GM18873 (cell line): ENCODE results near the gene FILIP1L.
A peak's percentile ranks its signal among the peaks of the same experiment; 100 is the strongest.
"Not testable (repeated sequence)": the region's sequence is repeated elsewhere in the genome, so short reads cannot be mapped to it uniquely, and the experiment has no call there.

Source experiments
- ATAC-seq: cut with Tn5 transposase; IDR thresholded peaks from one replicate; pipeline ENCODE4 v1.9.1; 2021; ENCODE audit warnings: mild to moderate bottlenecking, moderate library complexity, moderate number of reproducible peaks; ENCODE audit not compliant: unreplicated experiment, low FRiP score

FILIP1L gene

DNA sequence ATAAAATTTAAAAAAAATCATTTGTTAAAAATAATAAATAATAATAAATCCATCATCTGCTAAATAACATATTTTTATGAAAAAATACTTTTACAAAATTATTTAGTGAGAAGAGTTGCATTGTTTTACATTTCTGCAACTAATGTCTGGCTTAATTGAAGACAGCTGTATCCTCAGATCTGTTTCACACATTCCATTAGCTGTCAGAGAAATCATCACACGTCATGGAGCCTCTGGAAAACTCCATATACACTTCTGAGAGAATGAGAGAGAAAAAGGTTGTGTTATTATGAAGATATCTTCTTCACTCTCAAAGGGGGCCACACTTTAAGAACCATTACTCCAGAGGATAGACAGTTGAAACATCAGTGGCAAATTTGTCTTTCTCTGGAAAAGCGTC, 255.8 kb downstream of the FILIP1L start:
- ATAC-seq: no peak

DNA sequence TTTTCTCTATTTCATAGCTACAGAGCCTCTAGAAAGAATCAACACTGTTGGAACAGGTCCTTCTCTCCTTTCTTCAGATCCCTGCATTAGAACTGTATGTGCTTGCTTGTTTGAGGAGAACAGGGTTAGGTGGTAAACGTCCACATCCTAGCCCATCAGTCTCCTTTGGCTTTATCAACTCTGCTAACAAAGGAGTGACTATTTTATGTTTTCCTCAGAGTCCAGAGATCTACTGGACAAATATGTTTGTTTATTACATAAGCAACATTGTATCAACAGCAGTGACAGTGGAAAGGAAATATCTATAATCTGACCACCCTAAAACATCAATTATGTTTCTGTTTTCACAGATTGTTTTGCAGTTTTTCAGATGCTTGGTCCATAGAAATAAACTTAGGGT, 257.0 kb downstream of the FILIP1L start:
- no peak for ATAC-seq

DNA sequence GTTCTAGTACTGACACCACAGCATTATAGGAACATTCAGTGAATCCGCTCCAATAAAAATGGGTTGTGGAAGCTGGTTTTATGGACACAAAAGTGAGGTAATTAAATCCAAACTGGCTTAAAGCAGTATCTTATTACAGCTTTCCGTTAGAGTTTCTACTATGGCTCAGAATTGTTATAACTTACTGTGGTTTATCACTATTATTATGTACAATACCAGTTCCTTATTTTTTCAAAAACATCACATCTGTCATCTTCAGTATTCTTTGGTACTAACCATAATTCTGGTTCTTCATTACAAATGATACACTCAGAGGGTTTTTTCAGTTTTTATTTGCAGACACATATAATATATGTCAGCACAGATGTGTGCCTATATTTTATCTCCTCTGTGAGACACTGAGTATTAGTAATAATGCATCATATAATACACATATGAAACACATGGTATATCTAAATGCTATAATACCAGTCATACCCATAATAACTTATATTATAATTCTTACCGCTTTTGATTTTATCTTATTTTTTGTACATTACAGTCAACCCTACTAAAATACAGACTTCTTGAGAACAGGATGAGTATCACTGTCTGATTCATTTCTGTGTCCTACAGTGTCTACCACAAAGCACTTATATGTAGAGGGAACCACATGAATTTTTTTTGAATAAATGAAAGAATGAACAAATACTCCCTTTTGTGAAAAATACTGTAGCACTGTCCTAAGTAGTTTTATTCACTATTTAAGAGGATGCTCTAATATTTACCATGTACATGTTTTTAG, 257.7 kb downstream of the FILIP1L start:
- no peak for ATAC-seq

DNA sequence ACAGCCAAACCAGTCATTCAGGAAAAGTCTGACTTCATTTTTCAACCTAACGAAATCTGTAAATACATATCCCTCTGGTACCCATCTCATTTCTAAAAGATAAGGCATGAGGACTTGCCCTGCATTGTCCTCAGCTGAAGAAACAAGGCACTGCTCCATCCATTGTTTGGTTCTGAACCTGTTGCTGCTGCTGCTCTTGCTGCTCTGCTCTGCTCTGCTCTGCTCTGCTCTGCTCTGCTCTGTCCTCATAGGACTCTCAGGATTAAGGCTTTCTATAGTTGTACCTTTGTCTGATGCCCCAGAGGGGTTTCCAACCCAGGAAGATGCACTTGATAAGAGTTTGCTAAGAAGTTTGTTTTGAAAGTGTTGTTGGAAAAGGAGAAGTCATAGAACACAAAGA, 258.4 kb downstream of the FILIP1L start:
- no peak for ATAC-seq

DNA sequence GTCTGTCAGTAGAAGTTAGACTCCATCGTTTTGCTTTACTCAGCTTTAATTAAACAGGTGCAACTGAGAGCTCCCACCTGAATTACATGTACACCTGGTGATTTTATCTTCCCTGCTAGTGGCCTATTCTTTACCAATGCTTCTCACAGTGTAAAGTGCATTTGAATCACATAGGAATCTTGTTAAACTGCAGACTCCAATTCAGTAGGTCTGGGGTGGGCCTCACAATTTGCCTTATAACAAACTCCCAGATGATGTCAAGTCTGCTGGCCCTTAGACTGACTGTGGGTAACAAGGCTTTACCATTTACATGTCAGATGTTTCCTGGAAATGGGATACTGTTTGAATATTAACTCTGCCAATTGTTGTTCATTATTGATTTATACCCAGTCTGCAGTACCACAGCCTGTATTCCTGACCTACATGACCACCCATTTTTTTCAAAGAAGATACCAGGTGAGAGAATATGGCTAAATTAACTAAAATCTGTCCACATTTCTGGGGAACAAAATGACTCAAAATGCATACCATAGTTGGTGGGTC, 259.5 kb downstream of the FILIP1L start:
- ATAC-seq: no peak

DNA sequence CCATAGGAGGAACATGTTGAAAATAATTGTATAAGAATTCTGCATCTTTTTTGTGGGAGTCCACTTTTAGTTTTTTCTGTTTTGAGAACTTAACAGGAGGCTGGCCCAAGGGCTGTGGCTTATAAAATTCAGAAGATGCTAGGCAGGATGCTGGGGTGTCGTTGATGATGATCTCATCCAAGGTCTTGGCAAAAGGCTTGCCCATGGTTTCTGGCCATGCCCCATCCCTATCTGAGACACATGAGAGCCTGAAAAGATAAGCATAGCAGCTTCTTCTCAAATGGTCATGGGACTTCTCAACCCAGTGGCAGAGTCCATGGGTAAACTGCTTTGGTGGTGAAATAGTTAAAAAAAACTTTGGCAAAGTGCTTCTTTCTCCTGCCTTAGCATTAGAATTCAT, 261.4 kb downstream of the FILIP1L start:
- no peak for ATAC-seq

DNA sequence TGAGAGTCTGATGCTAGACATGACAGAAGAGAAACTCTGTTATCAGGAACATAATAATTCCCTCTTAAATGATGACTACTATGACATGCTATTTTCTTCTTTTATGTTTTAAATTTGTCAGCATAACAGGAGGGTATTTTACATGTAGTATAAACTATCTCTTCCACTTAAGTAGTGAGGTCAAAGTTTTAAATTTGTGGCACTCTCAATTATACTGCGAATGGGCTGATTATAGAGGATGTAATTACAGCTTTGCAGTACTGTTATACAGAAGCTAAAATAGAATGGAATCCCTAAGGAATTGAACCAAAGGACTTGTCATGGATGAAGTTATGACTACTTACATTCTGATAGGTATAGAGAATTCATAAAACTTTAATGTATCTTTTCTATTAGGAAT, 262.3 kb downstream of the FILIP1L start:
- ATAC-seq: no peak

DNA sequence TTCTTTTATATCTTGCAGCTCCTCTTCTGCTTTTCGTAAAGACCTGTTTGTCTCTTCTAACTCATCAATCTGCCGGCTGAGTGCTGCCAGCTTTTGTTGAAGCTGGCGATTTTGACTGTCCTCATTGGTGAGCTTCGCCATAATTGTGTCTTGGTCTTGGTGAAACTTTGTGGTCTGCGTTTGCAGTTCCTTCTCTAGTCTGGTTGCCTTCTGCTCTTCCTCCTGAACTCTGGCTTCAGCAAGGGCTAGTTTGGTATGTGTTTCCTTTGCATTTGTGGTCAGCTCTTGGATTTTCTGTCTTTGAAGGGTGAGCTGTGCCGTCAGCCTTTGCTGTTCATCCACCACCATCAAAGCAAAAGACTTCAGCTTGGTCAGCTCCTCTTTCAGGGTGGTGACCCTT, 263.7 kb downstream of the FILIP1L start:
- no peak for ATAC-seq

DNA sequence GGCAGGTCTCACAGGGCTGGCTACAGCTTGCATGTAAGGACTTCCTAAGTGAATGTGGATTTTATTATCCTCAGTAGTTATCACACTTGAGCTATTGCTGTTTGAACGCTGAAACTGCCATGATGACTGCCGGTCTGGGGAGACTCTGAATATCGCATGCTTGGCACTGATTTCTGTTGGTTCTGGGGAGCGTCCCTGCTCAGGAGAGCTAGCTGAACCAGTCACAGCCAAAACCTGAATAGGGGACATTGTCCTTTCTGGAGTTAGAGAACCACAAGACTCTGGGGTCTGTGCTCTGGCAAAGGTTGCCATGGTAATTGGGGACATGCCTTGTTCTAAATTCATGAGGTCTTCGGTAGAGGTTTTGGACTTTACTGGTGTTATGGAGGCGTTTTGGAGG, 265.9 kb downstream of the FILIP1L start:
- ATAC-seq: no peak

DNA sequence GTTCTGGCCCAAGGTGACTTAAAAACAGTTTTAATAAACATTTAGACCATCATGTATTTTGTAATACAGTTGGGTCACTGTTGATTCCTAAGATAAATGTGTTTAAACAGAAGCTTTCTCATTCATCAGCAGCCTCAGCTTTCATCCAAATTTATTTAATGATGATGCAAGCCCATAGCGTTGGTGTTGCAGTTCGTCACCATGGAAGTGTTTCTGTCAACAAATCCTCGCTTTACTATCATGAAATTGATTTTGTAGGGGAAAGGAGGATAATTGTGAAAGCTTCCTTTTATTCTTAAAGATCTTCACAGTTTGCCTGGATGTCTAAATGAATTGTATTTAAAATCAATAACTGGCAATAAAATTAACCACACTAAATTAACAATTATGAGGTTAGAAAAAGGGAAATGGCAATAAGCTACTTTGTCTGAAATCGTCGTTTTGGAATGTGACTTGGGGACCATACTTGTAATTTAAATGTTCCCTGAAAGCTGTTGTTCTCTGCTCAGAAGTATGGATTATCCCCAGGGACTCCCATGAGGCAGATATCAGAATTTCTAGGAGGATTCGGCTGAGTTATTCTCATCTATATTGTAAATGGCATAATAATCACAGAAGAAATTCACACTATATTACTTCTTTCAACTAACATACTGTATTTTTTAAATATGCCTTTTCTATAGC, 267.7 kb downstream of the FILIP1L start:
- ATAC-seq: no peak

DNA sequence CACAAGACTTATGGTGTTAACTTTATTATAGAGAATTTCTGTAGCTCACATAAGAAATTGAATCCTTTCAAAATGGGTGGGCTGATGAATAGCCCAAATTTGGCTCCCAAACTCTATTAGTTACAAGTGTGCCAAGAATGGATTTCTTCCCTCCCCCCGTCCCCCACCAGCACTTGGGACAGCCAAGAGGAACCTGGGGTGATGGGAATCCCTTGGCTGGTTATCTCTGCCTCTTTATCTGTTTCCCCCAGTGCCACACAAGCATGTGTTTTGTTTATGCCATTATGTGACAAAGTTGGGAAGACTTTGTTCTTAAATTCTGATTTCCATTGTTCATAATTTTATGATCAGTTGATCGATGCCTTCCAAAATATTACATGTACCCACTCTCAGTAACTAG, 268.3 kb downstream of the FILIP1L start:
- no peak for ATAC-seq

DNA sequence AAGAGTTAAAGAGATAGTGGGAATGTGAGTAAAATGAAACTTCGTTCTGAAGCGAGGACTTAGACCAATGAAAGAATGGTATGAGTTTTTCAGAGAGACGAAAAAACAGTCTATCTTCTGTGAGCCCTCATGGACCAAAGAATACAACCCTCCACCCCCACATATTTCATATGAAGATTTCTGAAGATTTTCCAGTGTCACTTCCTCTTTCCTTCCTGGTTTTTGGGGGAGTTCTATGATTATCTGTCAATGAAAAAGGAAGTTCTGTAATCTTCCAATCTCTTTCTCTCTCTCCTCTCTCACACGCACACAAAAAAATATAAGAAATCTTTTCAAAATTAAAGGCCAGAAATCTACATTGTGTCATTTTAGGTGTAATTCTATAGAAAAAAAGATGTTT, 269.0 kb downstream of the FILIP1L start:
- no peak for ATAC-seq

DNA sequence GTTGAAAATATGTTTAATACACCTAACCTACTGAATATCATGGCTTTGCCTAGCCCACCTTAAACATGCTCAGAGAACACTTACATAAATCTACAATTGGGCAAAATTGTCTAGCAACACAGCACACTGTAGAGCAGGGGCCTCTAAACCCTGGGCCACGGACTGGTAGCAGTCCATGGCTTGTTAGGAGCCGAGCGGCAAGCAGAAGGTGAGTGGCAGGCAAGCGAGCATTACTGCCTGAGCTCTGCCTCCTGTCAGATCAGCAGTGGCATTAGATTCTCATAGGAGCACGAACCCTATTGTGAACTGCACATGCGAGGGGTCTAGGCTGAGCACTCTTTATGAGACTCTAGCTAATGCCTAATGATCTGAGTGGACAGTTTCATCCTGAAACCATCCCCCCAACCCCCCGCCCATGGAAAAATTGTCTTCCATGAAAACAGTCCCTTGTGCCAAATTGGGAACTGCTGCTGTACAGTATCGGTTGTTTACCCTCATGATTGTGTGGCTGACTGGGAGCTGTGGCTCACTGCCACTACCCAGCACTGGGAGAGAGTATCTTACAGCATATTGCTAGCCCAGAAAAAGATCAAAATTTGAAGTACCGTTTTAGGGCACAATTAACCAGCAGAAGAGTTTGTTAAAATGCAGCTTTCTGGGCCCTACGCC, 270.6 kb downstream of the FILIP1L start:
- ATAC-seq: peak; percentile 14

DNA sequence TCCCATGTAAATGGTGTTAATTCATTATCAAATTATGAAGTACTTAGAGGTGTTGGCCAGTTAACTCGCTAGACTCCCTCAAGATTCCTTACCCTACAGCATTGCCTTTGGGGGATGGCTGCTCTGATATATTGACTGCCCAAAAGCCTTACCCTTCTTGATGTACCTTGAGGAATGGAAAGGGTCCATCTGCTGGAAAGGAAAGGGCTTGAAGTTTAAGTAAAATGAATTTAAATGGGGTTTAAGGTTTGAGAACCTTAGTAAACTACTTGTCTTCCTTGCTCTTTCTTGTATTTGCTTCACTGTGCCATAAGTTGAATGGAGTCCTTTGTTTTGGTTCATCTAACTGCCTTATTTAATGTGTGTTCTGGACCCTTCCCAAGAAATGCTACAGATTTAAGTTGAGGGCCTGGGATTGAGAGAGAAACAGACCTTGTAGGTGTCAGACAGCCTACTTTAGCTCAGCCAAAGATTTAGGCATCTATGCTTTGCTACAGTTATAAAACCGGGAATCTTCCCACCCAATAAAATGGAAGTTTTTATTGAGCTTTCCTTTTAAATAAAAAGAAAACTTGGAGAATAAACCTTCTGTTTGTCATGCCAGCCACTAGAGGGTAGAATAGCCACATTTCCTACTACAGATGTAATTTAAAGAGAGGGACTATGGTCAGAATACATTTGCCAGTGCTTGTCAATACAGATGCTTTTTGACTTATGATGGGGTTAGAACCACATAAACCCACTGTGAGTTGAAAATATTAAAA, 271.3 kb downstream of the FILIP1L start:
- ATAC-seq: peak; percentile 71

DNA sequence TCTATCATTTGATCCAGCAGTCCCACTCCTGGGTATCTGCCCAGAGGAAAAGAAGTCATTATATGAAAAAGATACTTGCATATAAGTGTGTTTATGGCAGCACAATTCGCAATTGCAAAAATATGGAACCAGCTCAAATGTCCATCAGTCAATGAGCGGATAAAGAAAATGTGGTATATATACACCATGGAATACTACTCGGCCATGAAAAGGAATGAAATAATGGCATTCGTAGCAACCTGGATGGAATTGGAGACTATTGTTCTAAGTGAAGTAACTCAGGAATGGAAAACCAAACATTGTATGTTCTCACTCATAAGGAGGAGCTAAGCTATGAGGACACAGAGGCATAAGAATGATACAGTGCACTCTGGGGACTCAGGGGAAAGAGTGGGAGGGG, 272.4 kb downstream of the FILIP1L start:
- not testable (repeated sequence) for ATAC-seq

DNA sequence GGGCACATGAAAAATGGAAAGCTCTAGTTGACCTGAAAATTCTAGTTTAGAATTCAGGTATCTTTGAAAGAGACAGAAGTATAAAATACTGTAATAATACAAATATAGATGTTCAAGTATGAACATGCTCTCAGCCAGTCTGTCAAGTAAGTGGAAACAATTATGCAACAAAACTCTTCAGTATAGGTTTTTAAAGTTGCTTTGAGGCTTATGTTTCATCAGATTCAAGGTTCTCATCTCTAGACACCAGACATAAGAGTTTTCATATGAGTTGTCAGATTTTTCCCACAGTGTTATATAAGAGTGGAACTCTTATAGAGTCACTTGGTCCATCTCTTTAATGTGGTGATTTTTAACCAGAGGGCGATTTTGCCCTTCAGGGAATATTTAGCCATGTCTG, 274.7 kb downstream of the FILIP1L start:
- ATAC-seq: no peak

DNA sequence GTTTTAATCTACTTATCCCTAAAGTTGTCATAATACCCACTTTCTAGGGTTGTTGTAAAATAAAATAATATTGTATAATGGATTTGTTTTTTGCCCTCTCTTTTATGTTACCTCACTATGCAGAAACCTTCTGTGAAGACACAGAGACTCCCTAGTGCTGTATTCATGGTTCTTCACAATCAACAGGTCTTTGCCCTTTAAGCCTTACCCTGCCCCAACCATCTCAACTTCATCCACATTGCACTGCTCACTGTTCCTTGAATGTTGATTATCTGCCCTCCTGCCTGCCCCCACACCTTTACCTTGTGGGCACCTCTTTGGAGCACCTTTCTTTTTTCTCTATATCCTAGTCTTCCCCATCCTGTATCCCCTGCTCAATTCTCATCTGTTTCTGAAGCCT, 275.5 kb downstream of the FILIP1L start:
- ATAC-seq: no peak

DNA sequence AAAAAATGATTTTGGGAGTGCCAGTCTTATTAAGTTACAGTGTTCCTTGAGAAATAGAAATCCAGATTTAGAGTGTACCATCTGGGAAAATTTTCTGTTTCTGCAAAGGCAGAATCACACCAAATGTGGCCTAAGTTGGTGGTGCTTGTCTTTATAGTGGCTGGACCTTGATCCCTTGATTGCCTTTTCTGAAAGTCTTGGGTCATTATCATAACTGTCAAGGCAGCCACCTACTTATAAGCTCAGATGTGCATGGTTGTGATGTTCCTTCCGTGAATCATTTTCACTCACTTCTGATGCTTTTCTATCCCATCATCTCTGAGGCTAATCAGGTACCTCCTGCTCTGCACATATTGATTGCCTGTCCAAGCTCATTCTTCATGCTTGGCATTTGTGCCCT, 276.6 kb downstream of the FILIP1L start:
- no peak for ATAC-seq

DNA sequence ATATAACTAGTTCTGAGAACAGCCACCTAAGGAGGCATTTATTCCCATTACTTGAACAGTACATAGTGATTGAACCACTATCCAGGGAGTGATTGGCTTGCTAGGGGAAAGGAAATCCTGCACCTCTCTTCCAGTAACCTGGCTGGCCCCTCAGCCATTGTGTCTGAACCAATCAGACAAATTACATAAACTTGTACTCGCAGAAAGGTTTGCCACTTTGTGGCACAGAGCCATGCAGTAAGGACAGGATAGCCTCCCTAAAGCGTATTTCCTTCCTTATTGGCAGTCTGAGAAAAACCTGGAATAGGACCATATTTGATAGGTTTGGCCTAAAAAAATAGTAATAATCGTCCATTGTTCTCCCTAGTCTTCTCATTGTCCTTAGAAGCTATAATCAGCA, 277.6 kb downstream of the FILIP1L start:
- ATAC-seq: no peak

DNA sequence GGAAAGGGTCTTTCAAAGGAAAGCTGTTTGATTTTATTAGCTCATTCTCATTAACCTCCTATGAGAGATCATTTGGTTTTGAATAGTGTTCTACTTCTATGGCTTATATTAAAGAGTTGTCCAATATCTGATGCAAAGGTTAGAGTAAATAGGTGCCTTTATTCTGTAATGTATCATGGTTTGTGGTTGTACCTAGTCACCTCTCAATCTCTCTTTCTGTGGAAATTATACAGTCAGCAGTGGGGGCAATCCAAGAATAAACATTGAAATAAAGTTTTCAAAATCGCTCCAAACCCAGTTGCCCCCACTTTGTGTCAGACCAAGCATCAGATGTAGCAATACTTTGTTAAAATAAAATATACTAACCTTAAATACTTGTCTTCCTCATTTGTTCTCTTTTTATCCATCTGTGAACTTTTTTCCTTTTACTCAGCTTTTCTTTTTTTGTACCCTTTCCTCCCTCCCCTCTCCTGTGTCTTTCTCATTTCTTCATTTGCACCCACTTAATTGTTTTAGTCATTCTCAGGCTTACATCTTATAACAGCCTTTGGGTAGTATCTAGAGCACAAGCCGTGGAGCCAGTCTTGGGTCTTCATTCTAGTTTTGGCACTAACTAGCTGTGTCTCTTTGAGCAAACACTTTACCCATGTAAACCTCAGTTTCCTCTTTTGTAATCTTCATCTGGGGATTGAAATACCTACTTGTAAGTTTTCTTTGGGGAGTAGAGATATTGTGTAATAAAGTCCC, 279.9 kb downstream of the FILIP1L start:
- no peak for ATAC-seq
